HUDEP-2 (cell line): ENCODE data around the gene PIK3C2G.
"Not testable (repeated sequence)": the region's sequence is repeated elsewhere in the genome, so short reads cannot be mapped to it uniquely, and the experiment has no call there.

Source experiments
- DNase-seq, 76 experiments: peaks; one replicate each; lab custom pipeline; 2025; ENCODE audit not compliant: unreplicated experiment in 76 of 76; lab: John Stamatoyannopoulos, UW

PIK3C2G gene, protein sequence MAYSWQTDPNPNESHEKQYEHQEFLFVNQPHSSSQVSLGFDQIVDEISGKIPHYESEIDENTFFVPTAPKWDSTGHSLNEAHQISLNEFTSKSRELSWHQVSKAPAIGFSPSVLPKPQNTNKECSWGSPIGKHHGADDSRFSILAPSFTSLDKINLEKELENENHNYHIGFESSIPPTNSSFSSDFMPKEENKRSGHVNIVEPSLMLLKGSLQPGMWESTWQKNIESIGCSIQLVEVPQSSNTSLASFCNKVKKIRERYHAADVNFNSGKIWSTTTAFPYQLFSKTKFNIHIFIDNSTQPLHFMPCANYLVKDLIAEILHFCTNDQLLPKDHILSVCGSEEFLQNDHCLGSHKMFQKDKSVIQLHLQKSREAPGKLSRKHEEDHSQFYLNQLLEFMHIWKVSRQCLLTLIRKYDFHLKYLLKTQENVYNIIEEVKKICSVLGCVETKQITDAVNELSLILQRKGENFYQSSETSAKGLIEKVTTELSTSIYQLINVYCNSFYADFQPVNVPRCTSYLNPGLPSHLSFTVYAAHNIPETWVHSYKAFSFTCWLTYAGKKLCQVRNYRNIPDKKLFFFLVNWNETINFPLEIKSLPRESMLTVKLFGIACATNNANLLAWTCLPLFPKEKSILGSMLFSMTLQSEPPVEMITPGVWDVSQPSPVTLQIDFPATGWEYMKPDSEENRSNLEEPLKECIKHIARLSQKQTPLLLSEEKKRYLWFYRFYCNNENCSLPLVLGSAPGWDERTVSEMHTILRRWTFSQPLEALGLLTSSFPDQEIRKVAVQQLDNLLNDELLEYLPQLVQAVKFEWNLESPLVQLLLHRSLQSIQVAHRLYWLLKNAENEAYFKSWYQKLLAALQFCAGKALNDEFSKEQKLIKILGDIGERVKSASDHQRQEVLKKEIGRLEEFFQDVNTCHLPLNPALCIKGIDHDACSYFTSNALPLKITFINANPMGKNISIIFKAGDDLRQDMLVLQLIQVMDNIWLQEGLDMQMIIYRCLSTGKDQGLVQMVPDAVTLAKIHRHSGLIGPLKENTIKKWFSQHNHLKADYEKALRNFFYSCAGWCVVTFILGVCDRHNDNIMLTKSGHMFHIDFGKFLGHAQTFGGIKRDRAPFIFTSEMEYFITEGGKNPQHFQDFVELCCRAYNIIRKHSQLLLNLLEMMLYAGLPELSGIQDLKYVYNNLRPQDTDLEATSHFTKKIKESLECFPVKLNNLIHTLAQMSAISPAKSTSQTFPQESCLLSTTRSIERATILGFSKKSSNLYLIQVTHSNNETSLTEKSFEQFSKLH (N-terminal part only)

DNA sequence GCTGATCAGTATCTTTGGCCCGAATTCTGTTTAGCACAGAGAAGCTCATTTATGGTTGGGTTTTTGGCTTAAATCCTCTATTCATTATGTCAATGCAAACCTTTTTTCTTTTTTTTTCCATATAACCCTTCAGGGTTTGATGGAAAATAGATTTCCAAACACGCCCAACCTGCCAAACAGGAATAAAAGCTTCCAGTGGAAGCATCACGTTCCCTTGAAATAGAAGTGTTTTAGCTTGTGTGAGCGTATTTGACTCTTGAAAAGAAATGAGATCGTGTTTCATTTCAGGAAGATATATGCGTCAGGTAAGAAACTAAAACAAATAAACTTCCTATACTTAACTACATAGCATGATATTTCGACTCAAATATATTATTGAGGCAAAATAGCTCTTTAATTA, at the start of gene PIK3C2G:
Gene PIK3C2G, plus strand, starts transcription at position 246 of the 400 bp plus-strand sequence. CDS start 20,564 bp downstream, outside the sequence.
- no peak for DNase-seq

DNA sequence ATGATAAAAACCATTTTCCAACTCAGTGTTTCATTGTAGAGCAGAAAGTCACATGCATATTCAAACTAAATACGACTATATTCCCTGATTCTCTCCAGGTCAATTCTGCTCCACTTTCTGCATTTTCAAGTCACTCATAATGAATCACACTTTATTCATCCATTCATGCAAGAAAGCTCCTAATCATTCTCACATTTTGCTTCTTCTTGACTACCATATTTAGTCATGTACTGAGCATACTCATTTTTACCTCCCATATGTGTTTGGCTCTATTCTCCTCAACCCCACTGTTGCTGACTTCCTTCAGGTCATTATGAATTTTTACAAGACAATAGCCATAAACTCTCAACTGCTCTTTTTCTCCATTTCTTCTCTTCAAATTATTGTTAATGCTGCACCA, 43.4 kb upstream of the PIK3C2G start:
- no peak for DNase-seq

DNA sequence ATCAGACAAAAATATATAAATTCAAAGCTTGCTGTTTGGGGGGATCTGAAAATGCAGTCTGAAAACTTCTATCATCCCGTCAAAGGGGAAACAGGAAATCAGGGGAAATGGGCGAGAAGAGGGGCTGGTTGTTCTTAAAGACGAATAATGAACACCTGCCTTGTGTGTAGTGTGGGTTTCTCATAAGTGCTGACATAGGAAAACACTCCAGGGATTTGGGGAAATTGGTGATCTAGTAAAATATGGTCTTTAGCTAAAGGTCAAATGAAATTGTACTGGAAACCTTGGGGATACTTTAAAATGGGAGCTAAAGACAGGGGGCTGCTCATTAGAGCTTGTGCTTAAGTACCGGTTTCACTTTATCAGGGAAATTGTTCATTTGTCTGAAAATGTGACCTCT, 39.6 kb upstream of the PIK3C2G start:
- no peak for DNase-seq

DNA sequence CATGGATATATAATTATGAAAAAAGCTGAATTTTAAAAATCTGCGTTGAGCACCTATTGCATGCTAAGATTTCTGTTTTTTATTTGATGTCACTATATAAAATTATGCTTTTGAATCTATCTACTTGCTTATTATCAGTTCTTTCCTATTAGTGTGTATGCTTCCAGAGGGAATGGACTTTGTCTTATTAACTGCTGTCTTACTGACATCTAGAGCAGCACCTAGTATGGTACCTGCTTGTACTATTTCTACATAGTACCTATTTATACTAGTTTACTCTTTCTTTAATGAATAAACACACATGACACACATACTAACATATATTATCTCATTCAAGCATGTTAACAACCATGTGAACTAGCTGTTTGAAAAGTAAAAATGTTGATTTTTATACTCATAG, 38.6 kb upstream of the PIK3C2G start:
- no peak for DNase-seq

DNA sequence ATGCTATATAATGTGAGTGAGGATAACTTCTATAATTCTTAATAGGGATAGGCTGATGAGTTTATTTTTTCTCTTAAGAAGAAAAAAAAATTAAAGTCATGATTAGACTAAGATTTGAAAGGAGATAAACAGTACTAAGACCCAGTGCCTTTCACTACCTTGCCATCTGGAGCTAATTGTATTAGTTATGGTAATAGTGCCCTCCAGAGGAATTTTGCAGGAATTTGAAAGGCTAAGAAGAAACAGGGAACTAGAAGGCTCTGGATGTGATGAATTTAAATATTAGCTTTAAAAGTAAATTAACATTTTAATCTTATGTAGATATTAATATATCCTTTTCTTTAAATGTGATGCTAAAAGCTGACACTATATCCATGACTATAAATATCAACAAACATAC, 36.6 kb upstream of the PIK3C2G start:
- DNase-seq, result peak in 1 of 76 experiments; percentile 3

DNA sequence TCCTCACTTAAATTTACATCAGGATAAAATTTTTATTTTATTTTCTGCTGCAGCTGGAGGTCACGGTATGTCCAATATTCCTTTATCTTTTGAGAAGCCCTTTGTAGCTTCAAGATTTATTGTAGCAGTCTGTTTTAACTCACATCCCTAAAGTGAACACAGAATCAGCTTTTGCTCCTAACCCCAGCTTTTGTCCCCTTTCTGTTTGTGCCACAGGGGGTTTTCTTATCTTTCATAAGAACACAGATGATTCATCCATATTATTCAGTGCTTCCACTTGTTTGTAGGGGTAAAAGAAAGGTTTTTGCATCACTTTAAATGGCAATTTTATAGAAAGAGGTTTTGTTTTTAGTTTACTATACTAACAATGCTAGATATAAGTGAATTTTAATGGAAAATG, 21.8 kb upstream of the PIK3C2G start:
- no peak for DNase-seq

DNA sequence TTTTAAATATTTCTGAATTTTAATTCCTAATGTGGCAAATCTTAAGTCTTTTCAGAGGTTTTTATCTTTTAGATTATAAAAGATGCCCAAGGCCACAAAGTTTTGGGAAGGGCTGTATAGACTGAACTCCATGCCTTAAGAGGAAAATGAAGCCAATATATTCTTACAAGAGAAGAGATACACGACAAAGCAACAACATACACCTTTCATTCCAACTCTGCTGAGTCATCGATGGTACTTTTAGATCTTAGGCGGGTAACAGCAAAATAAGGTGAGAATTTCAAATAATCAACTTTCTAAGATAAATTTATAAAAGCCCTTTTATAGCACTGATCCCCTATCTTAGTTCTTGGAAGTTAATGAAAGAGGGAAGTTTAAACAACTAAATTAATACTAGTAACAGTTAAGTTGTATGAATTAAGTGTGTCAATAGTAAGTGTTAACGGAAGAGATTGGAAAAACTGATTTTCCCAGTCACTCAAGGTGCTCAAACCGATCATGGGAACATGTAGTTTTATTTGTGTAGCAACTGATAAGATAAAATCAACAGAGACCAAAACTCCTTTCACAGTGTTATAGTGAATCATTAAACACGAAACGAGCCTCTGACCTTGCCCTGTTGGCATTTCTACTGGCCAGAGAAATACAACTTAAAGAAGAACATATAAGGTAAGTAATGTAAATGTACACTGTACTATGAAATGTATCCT, 18.8 kb upstream of the PIK3C2G start:
- DNase-seq, result no peak

DNA sequence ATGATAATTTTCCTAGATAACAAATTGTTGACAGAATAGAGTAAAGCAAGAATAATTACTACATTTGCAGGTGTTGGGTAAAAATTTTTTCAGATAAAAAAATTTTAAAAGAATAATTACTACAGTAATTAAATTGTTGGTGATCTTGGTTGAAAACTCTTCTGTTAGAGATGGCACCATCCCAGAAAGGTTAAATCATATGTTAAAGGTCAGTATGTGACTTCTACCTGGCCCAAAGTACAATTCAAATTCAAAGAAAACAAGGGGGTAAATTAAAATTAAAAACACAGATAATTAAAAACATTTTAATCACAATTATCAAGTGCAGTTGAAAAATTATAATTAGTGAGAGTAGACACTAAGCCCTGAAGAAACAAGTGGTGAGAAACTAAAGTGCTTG, 18.1 kb upstream of the PIK3C2G start:
- DNase-seq, result no peak

DNA sequence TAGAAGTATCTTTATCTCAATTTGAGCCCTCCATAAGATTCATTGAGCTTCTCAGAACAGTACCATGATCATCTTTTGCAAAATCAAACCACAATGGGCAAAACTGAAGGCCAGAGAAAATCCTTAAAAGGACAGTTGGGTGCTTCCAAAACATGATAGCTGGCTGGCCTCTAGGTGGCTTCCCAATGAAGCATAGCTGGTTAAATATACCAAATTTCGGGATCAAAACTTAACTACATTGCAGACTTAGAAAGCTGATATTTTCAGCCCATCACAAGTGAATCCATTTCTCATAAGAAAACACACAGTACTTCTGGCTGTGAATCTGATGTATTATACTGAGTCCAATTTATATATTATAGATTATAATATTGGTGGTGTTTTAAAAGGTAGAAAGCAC, 15.3 kb upstream of the PIK3C2G start:
- no peak for DNase-seq

DNA sequence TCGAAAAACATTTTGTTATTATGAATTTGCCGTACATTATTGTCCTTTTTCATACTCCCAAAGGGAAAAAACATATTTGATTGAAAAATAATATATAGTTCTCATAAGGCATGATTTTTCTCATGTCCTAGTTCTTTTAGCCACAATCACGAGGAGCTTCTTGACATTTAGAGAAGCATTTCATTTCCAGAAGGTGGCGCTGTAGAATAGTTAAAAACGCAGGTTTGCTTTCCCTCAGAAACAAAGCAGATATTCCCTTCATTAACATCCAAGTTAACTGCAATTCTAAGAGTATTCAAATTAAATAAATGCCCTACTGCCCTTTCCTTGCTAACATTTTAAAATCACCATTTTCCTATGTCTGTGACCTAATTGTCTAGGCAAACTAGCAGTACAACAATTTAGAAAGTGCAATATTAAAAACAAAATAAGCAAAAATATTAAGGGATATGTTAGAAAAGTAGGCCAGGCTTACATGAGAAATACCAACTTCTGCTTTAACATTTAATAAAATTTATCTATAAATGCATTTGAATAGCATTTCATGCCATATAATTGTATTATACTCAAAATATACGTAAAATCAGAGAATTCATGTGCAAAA, 10.9 kb upstream of the PIK3C2G start:
- DNase-seq, result peak in 23 of 76 experiments; percentile 1 to 43 (median 16)

DNA sequence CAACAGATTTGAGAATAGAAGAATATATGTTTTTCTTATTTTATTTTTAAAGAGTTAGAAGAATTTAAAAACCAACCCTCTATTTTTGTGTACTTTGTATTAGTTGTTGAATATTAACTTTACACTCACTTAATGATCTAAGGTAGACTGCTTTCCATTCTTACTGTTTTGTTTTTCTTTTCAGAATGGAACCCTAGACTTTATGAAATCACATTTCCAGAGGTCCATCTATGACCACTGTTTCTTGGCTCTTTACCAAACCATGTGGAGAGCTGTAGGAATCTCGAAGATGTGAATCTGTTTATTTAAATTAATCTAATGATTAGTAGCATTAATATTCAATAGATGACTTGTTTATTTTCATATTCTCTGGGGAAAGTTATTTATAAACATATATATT, 7.2 kb upstream of the PIK3C2G start:
- no peak for DNase-seq

DNA sequence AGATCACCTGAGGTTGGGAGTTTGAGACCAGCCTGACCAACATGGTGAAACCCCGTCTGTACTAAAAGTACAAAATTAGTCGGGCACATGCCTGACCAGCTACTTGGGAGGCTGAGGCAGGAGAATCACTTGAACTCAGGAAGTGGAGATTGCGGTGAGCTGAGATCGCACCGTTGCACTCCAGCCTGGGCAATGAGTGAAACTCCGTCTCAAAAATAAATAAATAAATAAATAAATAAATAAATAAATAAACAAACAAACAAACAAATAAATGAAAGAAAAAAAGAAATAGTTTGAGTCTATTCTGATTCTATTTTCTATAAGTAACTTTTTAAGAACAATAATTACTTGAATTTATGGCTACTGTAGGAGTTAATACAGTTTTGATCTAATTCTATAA, 6.3 kb upstream of the PIK3C2G start:
- not testable (repeated sequence) for DNase-seq

DNA sequence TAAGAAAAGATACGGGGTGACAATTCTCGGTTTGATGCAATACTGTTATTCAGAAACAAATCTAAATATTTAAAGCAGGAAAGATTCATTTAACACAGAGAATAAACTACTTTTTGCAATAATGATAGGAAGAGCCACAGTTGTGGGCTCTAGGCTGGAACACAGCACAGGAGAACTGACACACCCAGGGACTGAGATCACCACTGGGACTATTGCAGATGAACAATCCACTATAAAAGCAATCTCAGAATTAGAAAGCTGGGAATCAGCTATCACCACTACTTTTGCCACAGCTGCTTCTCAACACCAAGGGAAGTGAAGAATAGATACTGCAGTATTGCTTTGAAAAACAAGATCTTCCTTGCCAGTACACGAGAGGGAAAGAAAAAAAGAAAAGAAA, 4.1 kb upstream of the PIK3C2G start:
- no peak for DNase-seq

DNA sequence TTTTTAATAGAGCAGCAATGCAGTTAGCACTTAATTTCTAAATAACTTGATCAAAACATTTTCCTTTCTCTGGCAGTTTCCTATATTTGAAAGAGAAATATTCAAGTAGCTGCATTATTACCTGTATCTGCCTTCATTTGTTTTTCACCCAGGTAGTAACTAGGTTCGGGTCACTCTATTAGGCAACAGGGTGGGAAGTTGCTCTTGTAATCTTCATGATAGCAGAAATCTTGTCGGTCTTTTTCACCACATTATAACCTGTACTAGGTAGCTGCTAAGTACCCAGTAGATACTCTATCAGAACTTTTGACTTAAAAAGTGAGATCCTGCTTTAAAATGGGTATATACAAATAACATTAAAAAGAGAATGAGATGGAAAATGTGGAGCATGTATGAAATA, 2.4 kb upstream of the PIK3C2G start:
- no peak for DNase-seq

DNA sequence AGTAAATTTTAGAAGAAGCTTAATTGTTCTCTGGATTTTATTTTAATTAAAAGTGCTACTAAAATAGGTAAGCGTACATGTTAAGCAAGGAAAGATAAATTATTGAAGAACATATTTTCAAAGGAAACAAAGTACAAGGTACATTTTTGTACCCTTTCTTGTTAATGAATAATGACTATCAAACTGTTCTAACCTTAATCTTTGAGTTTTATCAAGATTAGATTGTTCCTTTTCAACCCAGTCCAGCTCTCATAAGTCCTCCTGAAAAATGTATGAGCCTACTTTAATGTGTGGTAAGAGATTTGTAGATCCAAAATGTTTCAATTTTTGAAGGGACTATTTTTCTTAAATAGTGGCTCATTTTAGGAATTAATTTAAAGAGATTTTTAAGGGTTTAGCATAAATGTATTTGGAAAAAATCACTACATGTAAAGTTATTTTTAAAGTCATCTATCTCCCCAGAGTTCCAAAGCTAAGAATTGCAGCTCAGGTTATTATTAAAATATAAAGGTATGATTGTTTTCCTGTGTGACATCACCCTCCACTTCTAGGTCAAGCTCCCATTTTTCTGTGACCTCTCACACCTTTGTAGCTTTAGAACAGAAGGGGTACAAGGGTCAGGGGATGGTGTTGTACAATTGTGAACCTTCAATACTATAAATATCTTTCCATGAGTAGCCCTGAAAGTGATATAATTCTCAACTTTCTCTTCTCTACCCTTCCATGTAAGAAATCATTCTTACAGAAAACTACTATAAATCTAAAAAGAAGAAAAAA, 1.2 kb upstream of the PIK3C2G start:
- DNase-seq, result no peak

DNA sequence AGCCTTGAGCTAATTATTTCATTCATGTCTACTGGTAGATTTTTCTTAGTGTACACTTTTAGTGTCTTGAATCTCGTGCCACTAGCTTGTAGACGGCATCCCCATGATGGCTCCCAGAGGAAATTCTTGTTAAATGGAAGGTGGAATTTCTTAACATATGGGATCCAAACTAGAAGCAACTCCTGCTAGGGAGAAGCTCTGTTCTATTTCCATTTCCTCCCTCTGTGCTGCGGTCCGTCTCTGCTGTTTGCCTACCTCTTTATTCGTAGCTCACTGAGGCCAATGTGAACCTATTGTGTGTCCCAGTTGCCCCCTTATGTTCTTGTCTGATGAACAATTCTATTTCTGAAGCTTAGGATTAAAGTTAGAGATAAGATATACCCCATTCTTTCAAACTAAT, 588 bp downstream of the PIK3C2G start:
- DNase-seq, result no peak

DNA sequence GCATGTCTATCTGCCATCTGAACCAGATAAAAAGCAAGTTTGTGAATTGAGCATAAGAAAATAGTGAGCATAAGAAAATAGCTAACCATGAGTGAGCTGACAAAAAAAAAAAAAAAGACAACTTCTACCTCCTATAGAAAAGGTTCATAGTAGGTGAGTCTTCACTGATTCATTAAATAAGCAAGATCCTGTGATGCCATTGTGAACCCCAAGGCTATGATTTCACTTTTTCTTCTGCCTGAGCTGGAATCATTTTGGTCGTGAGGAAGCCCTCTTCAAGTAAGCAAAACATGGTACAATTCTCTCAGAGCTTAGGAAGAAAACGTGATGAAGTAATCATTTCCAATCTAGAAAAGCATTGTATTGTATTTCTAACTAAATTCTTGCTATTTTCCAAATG, 1.2 kb downstream of the PIK3C2G start:
- DNase-seq, result no peak

DNA sequence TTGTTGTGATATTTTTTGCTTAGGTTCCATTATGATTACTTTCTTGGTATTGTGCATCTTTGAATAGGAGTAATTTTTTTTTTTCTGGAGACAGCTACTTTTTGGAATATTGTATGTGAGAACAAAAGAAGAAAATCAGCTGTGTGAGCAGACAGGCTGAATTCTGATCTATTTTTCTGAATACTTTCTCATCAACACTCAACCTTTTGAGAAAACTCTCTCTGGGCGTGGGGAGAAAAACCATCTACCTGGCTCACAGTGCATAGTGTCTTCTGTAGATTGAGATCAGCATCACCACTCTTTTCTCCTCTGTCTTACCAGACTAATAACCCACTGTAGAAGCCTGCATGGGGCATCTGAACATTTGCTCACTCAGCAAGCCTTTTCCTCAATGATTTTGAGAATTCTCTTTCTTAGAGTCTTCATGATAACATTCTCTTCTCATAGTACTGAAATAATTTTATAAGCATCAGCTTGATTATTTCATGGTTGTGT, 3.3 kb downstream of the PIK3C2G start:
- DNase-seq, result no peak
